Measurements from ENCODE around the gene EPHA1.

- TF ChIP-seq, protein P1, sequence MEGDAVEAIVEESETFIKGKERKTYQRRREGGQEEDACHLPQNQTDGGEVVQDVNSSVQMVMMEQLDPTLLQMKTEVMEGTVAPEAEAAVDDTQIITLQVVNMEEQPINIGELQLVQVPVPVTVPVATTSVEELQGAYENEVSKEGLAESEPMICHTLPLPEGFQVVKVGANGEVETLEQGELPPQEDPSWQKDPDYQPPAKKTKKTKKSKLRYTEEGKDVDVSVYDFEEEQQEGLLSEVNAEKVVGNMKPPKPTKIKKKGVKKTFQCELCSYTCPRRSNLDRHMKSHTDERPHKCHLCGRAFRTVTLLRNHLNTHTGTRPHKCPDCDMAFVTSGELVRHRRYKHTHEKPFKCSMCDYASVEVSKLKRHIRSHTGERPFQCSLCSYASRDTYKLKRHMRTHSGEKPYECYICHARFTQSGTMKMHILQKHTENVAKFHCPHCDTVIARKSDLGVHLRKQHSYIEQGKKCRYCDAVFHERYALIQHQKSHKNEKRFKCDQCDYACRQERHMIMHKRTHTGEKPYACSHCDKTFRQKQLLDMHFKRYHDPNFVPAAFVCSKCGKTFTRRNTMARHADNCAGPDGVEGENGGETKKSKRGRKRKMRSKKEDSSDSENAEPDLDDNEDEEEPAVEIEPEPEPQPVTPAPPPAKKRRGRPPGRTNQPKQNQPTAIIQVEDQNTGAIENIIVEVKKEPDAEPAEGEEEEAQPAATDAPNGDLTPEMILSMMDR (IDR thresholded peaks at IDR 0.05; ENCODE audit: extremely low read depth in 1 of 2, insufficient read depth in 1 of 2, low read depth in 1 of 2, low read length in 2 of 2): no peak
- TF ChIP-seq POLR2AphosphoS5 (IDR thresholded peaks at IDR 0.05; ENCODE audit: insufficient read depth, low read depth, low read length) (no peak), EZH2 (IDR thresholded peaks at IDR 0.05; ENCODE audit: borderline replicate concordance, low read depth, low read length, severe bottlenecking) (no peak)
Observed at GRCh38 chr7:143374561-143374960, 34.1 kb downstream of the EPHA1 start.

All from endothelial cell of umbilical vein (primary cell).